Astrocyte (in vitro differentiated cells and primary cell): ENCODE data around the gene PPT1. TPM values are rescaled to one million over a fixed set of nuclear protein-coding genes. Genes with fewer than 3 reads are reported as not detected.

Source experiments
- DNase-seq: peaks from one replicate; pipeline ENCODE4 v3.0.0-alpha.2; 2010; ENCODE audit warnings: low read depth
- FAIRE-seq: peaks from 2 replicates; lab custom pipeline; 2011; peaks lifted over from hg19 to GRCh38; lab: Jason Lieb, UNC
- H2AFZ ChIP-seq: 2 replicates; pipeline ENCODE4 v1.6.0; 2012; ENCODE audit warnings: low read depth, low read length, inconsistent platforms
- H3K27ac ChIP-seq: 2 replicates; pipeline ENCODE4 v1.5.1; 2011; ENCODE audit warnings: low read depth, low read length, inconsistent platforms
- H3K27me3 ChIP-seq: 2 replicates; pipeline ENCODE4 v1.6.0; 2011; ENCODE audit warnings: low read length, inconsistent platforms; ENCODE audit not compliant: insufficient read depth
- H3K36me3 ChIP-seq: 2 replicates; pipeline ENCODE4 v1.5.1; 2011; ENCODE audit warnings: low read length, inconsistent platforms; ENCODE audit not compliant: insufficient read depth
- H3K4me1 ChIP-seq: 2 replicates; pipeline ENCODE4 v1.5.1; 2011; ENCODE audit warnings: low read length, inconsistent platforms; ENCODE audit not compliant: insufficient read depth
- H3K4me2 ChIP-seq: 2 replicates; pipeline ENCODE4 v1.6.0; 2012; ENCODE audit warnings: low read length, inconsistent platforms
- H3K4me3 ChIP-seq: 2 replicates; pipeline ENCODE4 v1.5.1; 2011; ENCODE audit warnings: low read depth, mild to moderate bottlenecking, low read length, inconsistent platforms; ENCODE audit not compliant: insufficient read depth
- H3K79me2 ChIP-seq: 2 replicates; pipeline ENCODE4 v1.6.0; 2012; ENCODE audit warnings: mild to moderate bottlenecking, low read length, inconsistent platforms; ENCODE audit not compliant: insufficient read depth
- H3K9ac ChIP-seq: 2 replicates; pipeline ENCODE4 v1.6.0; 2012; ENCODE audit warnings: mild to moderate bottlenecking, low read length, inconsistent platforms
- H3K9me3 ChIP-seq: 2 replicates; pipeline ENCODE4 v1.5.1; 2012; ENCODE audit warnings: low read depth, mild to moderate bottlenecking, low read length, inconsistent platforms; ENCODE audit not compliant: insufficient read depth
- H4K20me1 ChIP-seq: 2 replicates; pipeline ENCODE4 v1.6.0; 2012; ENCODE audit warnings: low read length, inconsistent platforms; ENCODE audit not compliant: insufficient read depth
- H3K27ac Mint-ChIP-seq: one replicate; pipeline ENCODE4 v1.8.0; 2021; ENCODE audit warnings: mild to moderate bottlenecking, mixed read lengths; ENCODE audit not compliant: unreplicated experiment
- H3K27me3 Mint-ChIP-seq: one replicate; pipeline ENCODE4 v1.8.0; 2021; ENCODE audit warnings: low read depth, mixed read lengths; ENCODE audit not compliant: unreplicated experiment
- H3K36me3 Mint-ChIP-seq: one replicate; pipeline ENCODE4 v1.8.0; 2021; ENCODE audit warnings: low read depth, mixed read lengths; ENCODE audit not compliant: unreplicated experiment
- H3K4me1 Mint-ChIP-seq: one replicate; pipeline ENCODE4 v1.8.0; 2021; ENCODE audit warnings: low read depth, mixed read lengths; ENCODE audit not compliant: unreplicated experiment
- H3K4me3 Mint-ChIP-seq: one replicate; pipeline ENCODE4 v1.8.0; 2021; ENCODE audit warnings: mild to moderate bottlenecking, moderate library complexity, mixed read lengths; ENCODE audit not compliant: unreplicated experiment
- H3K9me3 Mint-ChIP-seq: one replicate; pipeline ENCODE4 v1.8.0; 2021; ENCODE audit warnings: mild to moderate bottlenecking, mixed read lengths; ENCODE audit not compliant: unreplicated experiment
- EZH2 ChIP-seq: IDR thresholded peaks from 2 replicates; pipeline ENCODE4 v1.6.1; 2012; ENCODE audit warnings: mild to moderate bottlenecking, low read length, inconsistent platforms; ENCODE audit not compliant: insufficient read depth
- total RNA-seq: library from RNA; stranded (reverse); gene quantifications from 2 replicates; pipeline ENCODE4 v1.2.1, GENCODE V29; 2021
- TF ChIP-seq, protein P1 (sequence below): IDR thresholded peaks from 2 replicates; pipeline ENCODE4 v1.5.1; 2011; ENCODE audit warnings: low read depth, mild to moderate bottlenecking, inconsistent platforms, low read length, moderate library complexity; ENCODE audit not compliant: insufficient read depth

The PPT1 gene
- total RNA-seq, 1 donor from 2014 or later, result 33.1 TPM

DNA sequence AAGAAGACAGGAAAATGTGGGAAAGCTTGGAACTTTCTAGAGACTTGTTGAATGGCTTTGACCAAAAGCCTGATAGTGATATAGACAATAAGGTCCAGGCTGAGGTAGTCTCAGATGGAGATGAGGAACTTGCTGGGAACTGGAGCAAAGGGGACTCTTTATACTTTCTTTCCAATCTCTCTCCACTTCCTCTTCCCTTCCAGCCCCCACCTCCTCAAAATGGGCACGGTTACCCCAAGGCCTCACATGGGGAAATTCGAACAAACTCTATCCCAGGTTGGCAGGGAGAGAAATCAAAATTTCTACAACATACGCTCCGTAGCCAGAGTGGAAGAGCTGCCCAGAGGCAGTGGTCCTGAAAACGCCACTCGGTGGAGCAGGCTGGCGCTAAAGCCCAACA is 15.2 kb downstream of the PPT1 start:
- Histone ChIP-seq H2AFZ (no peak overlapping the region), H3K9ac (no peak overlapping the region), H3K4me3 (no peak overlapping the region), H3K4me1 (peaks cover 1% of the 10 kb centered on the region), H3K9me3 (no peaks in the 10 kb centered on the region), H3K27ac (no peak overlapping the region), H3K79me2 (no peaks in the 10 kb centered on the region), H3K27me3 (no peaks in the 10 kb centered on the region), H3K4me2 (no peak overlapping the region), H4K20me1 (no peaks in the 10 kb centered on the region), H3K36me3 (peaks cover 15% of the 10 kb centered on the region)
- Mint-ChIP-seq H3K27me3 (no peaks in the 10 kb centered on the region), H3K9me3 (no peaks in the 10 kb centered on the region), H3K4me1 (peaks cover 2% of the 10 kb centered on the region), H3K36me3 (peaks cover 18% of the 10 kb centered on the region), H3K4me3 (no peak overlapping the region), H3K27ac (no peak overlapping the region)
- TF ChIP-seq, protein P1, sequence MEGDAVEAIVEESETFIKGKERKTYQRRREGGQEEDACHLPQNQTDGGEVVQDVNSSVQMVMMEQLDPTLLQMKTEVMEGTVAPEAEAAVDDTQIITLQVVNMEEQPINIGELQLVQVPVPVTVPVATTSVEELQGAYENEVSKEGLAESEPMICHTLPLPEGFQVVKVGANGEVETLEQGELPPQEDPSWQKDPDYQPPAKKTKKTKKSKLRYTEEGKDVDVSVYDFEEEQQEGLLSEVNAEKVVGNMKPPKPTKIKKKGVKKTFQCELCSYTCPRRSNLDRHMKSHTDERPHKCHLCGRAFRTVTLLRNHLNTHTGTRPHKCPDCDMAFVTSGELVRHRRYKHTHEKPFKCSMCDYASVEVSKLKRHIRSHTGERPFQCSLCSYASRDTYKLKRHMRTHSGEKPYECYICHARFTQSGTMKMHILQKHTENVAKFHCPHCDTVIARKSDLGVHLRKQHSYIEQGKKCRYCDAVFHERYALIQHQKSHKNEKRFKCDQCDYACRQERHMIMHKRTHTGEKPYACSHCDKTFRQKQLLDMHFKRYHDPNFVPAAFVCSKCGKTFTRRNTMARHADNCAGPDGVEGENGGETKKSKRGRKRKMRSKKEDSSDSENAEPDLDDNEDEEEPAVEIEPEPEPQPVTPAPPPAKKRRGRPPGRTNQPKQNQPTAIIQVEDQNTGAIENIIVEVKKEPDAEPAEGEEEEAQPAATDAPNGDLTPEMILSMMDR, result no peak
- no peak for TF ChIP-seq EZH2
- FAIRE-seq (no peak), DNase-seq (no peak)

DNA sequence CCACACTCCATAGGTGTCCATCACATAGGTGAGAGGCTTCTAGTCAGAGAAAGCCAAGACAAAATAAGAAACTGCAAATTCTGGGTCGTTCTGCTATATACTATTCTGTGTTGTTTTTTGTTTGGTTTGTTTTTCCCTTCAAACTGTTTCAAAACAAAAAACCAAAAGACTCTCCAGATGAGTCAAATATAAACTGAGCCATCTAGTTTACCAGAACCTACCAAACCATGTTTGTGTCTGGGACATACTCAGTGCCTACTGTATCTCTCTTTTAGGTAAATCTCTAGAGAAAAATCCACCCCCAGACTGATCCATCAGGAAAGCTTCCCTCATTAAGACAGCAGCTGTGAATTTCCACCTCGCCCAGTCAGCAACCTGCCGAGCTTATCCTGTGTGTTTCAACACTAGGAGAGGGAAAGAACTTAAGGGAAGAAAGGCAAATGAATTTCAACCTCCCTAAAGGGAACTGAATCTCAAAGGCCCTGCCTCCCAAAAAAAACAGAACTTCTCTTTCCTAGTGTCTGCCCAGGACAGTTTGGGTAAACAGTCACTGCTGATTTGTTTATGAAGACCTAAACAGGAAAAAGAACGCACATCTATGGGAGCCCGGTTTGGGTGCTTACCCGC is 17.2 kb downstream of the PPT1 start:
- H3K4me2 ChIP-seq, result no peak overlapping the region
- H3K27ac ChIP-seq, result no peak overlapping the region
- H3K4me3 ChIP-seq, result no peak overlapping the region
- H3K9me3 ChIP-seq, result no peaks in the 10 kb centered on the region
- H3K36me3 ChIP-seq, result peaks cover 20% of the 10 kb centered on the region
- DNase-seq (no peak), FAIRE-seq (no peak)
- no peaks in the 10 kb centered on the region for H3K27me3 ChIP-seq
- no peak overlapping the region for H3K27ac Mint-ChIP-seq
- TF ChIP-seq, protein P1, result no peak
- TF ChIP-seq EZH2, result no peak
- peaks cover 6% of the 10 kb centered on the region for H3K4me1 Mint-ChIP-seq
- no peaks in the 10 kb centered on the region for H3K79me2 ChIP-seq
- H4K20me1 ChIP-seq, result peaks cover 6% of the 10 kb centered on the region
- no peak overlapping the region for H3K9ac ChIP-seq
- peaks cover 9% of the 10 kb centered on the region for H3K4me1 ChIP-seq
- peaks cover 10% of the 10 kb centered on the region for H3K36me3 Mint-ChIP-seq
- no peak overlapping the region for H3K4me3 Mint-ChIP-seq
- H3K9me3 Mint-ChIP-seq, result no peaks in the 10 kb centered on the region
- no peaks in the 10 kb centered on the region for H3K27me3 Mint-ChIP-seq
- no peak overlapping the region for H2AFZ ChIP-seq
